Fibroblast of the aortic adventitia (primary cell): ENCODE results near the gene CCK. TPM values are rescaled to one million over a fixed set of nuclear protein-coding genes. Genes with fewer than 3 reads are reported as not detected.
A peak's percentile ranks its signal among the peaks of the same experiment; 100 is the strongest.

Source experiments
- DNase-seq: peaks from one replicate; pipeline ENCODE4 v3.0.0-alpha.2; 2010; ENCODE audit warnings: low read depth
- H3K4me3 ChIP-seq: 2 replicates; pipeline ENCODE4 v1.5.1; 2011; ENCODE audit warnings: low read depth, mild to moderate bottlenecking, control low read depth, low read length, moderate library complexity
- CTCF ChIP-seq: IDR thresholded peaks from 2 replicates; pipeline ENCODE4 v1.5.1; 2011; ENCODE audit warnings: mild to moderate bottlenecking, low read length, control low read depth, inconsistent platforms; ENCODE audit not compliant: insufficient read depth
- total RNA-seq: library from RNA; depleted of rRNA; stranded (reverse); fragments of >200 nt; gene quantifications from 2 replicates; pipeline ENCODE4 v1.2.3, GENCODE V29; 2012; ENCODE audit warnings: low replicate concordance

Gene CCK
- total RNA-seq, 1 donor: 2.3 TPM

GRCh38 chr3:42220436-42221121 is 45.4 kb downstream of the CCK start:
- TF ChIP-seq CTCF: no peak
- no peak overlapping the region for H3K4me3 ChIP-seq
- DNase-seq: no peak

GRCh38 chr3:42216931-42217333 is 49.1 kb downstream of the CCK start:
- no peak for DNase-seq
- H3K4me3 ChIP-seq: no peak overlapping the region
- no peak for TF ChIP-seq CTCF

GRCh38 chr3:42216302-42216701 is 49.7 kb downstream of the CCK start:
- no peak for DNase-seq
- TF ChIP-seq CTCF: no peak
- H3K4me3 ChIP-seq: no peak overlapping the region

- peak; percentile 16 for DNase-seq
- H3K4me3 ChIP-seq: no peak overlapping the region
- TF ChIP-seq CTCF: no peak
Measured at GRCh38 chr3:42214565-42215283, 51.3 kb downstream of the CCK start.

- no peak for TF ChIP-seq CTCF
- H3K4me3 ChIP-seq: no peak overlapping the region
- DNase-seq: no peak
Measured at GRCh38 chr3:42214064-42214463, 51.9 kb downstream of the CCK start.

- no peak for DNase-seq
- TF ChIP-seq CTCF: no peak
- no peak overlapping the region for H3K4me3 ChIP-seq
Measured at GRCh38 chr3:42213417-42213816, 52.6 kb downstream of the CCK start.
